GM12873 (cell line): ENCODE measurements around the gene SLC4A3.

Experiments used
- CTCF ChIP-seq: IDR thresholded peaks from 2 replicates; pipeline ENCODE4 v1.5.1; 2012; ENCODE audit warnings: low read depth, mild to moderate bottlenecking, moderate library complexity, low read length, control low read depth; ENCODE audit not compliant: insufficient read depth; ENCODE audit errors: missing control alignments

Gene SLC4A3

GRCh38 chr2:219642069-219642454 is 14.6 kb downstream of the SLC4A3 start:
- no peak for TF ChIP-seq CTCF

- TF ChIP-seq CTCF, result peak; percentile 100
Observed at GRCh38 chr2:219642465-219643083, 15.1 kb downstream of the SLC4A3 start.

GRCh38 chr2:219643084-219643473 is 15.6 kb downstream of the SLC4A3 start:
- TF ChIP-seq CTCF, result no peak

- TF ChIP-seq CTCF, result no peak
Observed at GRCh38 chr2:219643788-219644398, 16.5 kb downstream of the SLC4A3 start.

GRCh38 chr2:219644801-219645480 is 17.5 kb downstream of the SLC4A3 start:
- TF ChIP-seq CTCF, result no peak

- TF ChIP-seq CTCF, result no peak
Observed at GRCh38 chr2:219645631-219646527, 18.4 kb downstream of the SLC4A3 start.

- no peak for TF ChIP-seq CTCF
Observed at GRCh38 chr2:219648176-219648575, 20.7 kb downstream of the SLC4A3 start.
